HG02981 (cell line): Measurements from ENCODE around the gene YPEL1.
"Not testable (repeated sequence)": the region's sequence is repeated elsewhere in the genome, so short reads cannot be mapped to it uniquely, and the experiment has no call there.

Experiments
- ATAC-seq: cut with Tn5 transposase; IDR thresholded peaks from one replicate; pipeline ENCODE4 v1.9.1; 2021; ENCODE audit warnings: mild to moderate bottlenecking, moderate library complexity; ENCODE audit not compliant: unreplicated experiment

The YPEL1 gene

GRCh38 chr22:21701384-21701971, 34.1 kb downstream of the YPEL1 start:
- no peak for ATAC-seq

GRCh38 chr22:21700822-21701221, 34.8 kb downstream of the YPEL1 start:
- no peak for ATAC-seq

GRCh38 chr22:21699643-21700042, 36.0 kb downstream of the YPEL1 start:
- no peak for ATAC-seq

- no peak for ATAC-seq
Measured at GRCh38 chr22:21698430-21699329, 36.9 kb downstream of the YPEL1 start.

GRCh38 chr22:21697880-21698279, 37.7 kb downstream of the YPEL1 start:
- ATAC-seq, result no peak

GRCh38 chr22:21697021-21697771, 38.4 kb downstream of the YPEL1 start:
- no peak for ATAC-seq

- ATAC-seq, result no peak
Measured at GRCh38 chr22:21696115-21696514, 39.5 kb downstream of the YPEL1 start.

- ATAC-seq, result no peak
Measured at GRCh38 chr22:21695430-21696085, 40.0 kb downstream of the YPEL1 start.

- no peak for ATAC-seq
Measured at GRCh38 chr22:21694795-21695429, 40.7 kb downstream of the YPEL1 start.

GRCh38 chr22:21694394-21694793, 41.2 kb downstream of the YPEL1 start:
- ATAC-seq, result no peak

- ATAC-seq, result no peak
Measured at GRCh38 chr22:21693999-21694341, 41.6 kb downstream of the YPEL1 start.

GRCh38 chr22:21693333-21693998, 42.1 kb downstream of the YPEL1 start:
- no peak for ATAC-seq

- not testable (repeated sequence) for ATAC-seq
Measured at GRCh38 chr22:21692856-21693255, 42.7 kb downstream of the YPEL1 start.

GRCh38 chr22:21691816-21692215, 43.8 kb downstream of the YPEL1 start:
- no peak for ATAC-seq

GRCh38 chr22:21690401-21690801, 45.2 kb downstream of the YPEL1 start:
- no peak for ATAC-seq

GRCh38 chr22:21688706-21689381, 46.8 kb downstream of the YPEL1 start:
- no peak for ATAC-seq

GRCh38 chr22:21688341-21688705, 47.3 kb downstream of the YPEL1 start:
- no peak for ATAC-seq

- ATAC-seq, result no peak
Measured at GRCh38 chr22:21687685-21688259, 47.8 kb downstream of the YPEL1 start.

GRCh38 chr22:21686634-21687393, 48.8 kb downstream of the YPEL1 start:
- ATAC-seq, result no peak
